Head of caudate nucleus (tissue), 42 donors: Measurements from ENCODE around the gene WIPF3.

Source experiments
- DNase-seq, 42 donors: peaks; one replicate each; pipeline versions ENCODE4 v3.0.0 to v3.0.0-alpha.2; 2020 to 2021; ENCODE audit warnings: mixed read lengths in 7 of 42
- intact Hi-C: fragments of 100-400 bp; cut with DNase I; formaldehyde crosslinking; loops from one replicate; pipeline ENCODE4 v1.15.0; 2022

WIPF3 gene

GRCh38 chr7:29840701-29841100, 34.4 kb downstream of the WIPF3 start:
- intact Hi-C loops = no loop called here

GRCh38 chr7:29841926-29842701, 35.8 kb downstream of the WIPF3 start:
- DNase-seq = no peak
- intact Hi-C loops = no loop called here

More at GRCh38 chr7:29840701-29841100, 34.4 kb downstream of the WIPF3 start:
- DNase-seq = no peak

GRCh38 chr7:29843093-29843492, 36.8 kb downstream of the WIPF3 start:
- intact Hi-C loops = no loop called here
- DNase-seq = no peak

- DNase-seq = no peak
- intact Hi-C loops = no loop called here
Measured at GRCh38 chr7:29843726-29844125, 37.4 kb downstream of the WIPF3 start.

- intact Hi-C loops = no loop called here
- no peak for DNase-seq
Measured at GRCh38 chr7:29844559-29844958, 38.3 kb downstream of the WIPF3 start.

GRCh38 chr7:29847496-29847895, 41.2 kb downstream of the WIPF3 start:
- intact Hi-C loops = no loop called here
- DNase-seq = no peak

GRCh38 chr7:29847916-29848315, 41.6 kb downstream of the WIPF3 start:
- no peak for DNase-seq
- intact Hi-C loops = no loop called here

GRCh38 chr7:29848941-29849340, 42.6 kb downstream of the WIPF3 start:
- intact Hi-C loops = no loop called here
- DNase-seq = no peak

- intact Hi-C loops = no loop called here
- no peak for DNase-seq
Measured at GRCh38 chr7:29851487-29851886, 45.2 kb downstream of the WIPF3 start.

GRCh38 chr7:29852457-29852856, 46.1 kb downstream of the WIPF3 start:
- intact Hi-C loops = no loop called here
- no peak for DNase-seq

- DNase-seq = no peak
- intact Hi-C loops = no loop called here
Measured at GRCh38 chr7:29853072-29853471, 46.8 kb downstream of the WIPF3 start.

GRCh38 chr7:29853789-29854188, 47.5 kb downstream of the WIPF3 start:
- intact Hi-C loops = no loop called here
- peak in 5 of 42 donors; percentile 38 to 45 (median 40) for DNase-seq

GRCh38 chr7:29854257-29854938, 48.1 kb downstream of the WIPF3 start:
- peak in 1 of 42 donors; percentile 26 for DNase-seq
- intact Hi-C loops = no loop called here

GRCh38 chr7:29857654-29858053, 51.3 kb downstream of the WIPF3 start:
- peak in 13 of 42 donors; percentile 31 to 62 (median 48) for DNase-seq
- intact Hi-C loops = no loop called here

- intact Hi-C loops = no loop called here
Measured at GRCh38 chr7:29858191-29858951, 52.1 kb downstream of the WIPF3 start.

GRCh38 chr7:29859104-29859503, 52.8 kb downstream of the WIPF3 start:
- intact Hi-C loops = no loop called here
- no peak for DNase-seq

More at GRCh38 chr7:29858191-29858951, 52.1 kb downstream of the WIPF3 start:
- DNase-seq = no peak

GRCh38 chr7:29859524-29860185, 53.3 kb downstream of the WIPF3 start:
- intact Hi-C loops = no loop called here
- DNase-seq = peak in 1 of 42 donors; percentile 53

GRCh38 chr7:29860186-29860585, 53.9 kb downstream of the WIPF3 start:
- no peak for DNase-seq
- intact Hi-C loops = no loop called here

- no peak for DNase-seq
- intact Hi-C loops = no loop called here
Measured at GRCh38 chr7:29861884-29862283, 55.6 kb downstream of the WIPF3 start.
